ENCODE data around the gene PEX11B. TPM values are rescaled to one million over a fixed set of nuclear protein-coding genes. Genes with fewer than 3 reads are reported as not detected.

The PEX11B gene
- total and polyA plus RNA-seq, 2 experiments from 2014 or later: 7.4 to 9.1 TPM

DNA sequence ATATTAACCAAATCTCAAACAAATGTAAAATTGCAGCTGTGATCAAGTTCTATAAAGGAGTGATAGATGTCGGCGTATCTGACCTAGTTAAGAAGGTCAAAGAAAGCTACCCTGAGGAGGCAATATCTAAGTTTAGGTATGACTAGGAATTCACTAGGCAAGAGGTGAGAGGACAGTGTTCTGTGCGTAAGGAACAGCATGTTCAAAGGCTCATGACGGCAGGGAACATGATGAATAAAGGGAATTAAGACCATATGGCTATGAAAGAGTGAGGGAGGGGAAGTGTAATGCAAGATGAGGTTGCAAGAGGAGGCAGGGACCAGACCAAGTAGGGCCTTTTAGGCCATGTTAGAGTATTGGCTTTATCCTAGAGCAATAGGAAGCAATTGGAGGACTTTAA lies 30.7 kb upstream of the PEX11B start:
- Histone ChIP-seq H3F3A (replicated peaks; ENCODE audit: low read depth) (no peaks in the 10 kb centered on the region), H3K36me3 (ENCODE audit: insufficient read depth) (no peaks in the 10 kb centered on the region), H3K27me3 (ENCODE audit: insufficient read depth) (peaks cover 11% of the 10 kb centered on the region), H3K4me3 (no peak overlapping the region), H3K4me2 (no peak overlapping the region), H3K4me1 (ENCODE audit: insufficient read depth) (peaks cover 12% of the 10 kb centered on the region), H3K27ac (ENCODE audit: low read depth) (no peak overlapping the region), H3K9me2 (ENCODE audit: insufficient read depth) (no peaks in the 10 kb centered on the region), H3K79me2 (replicated peaks; ENCODE audit: insufficient read depth) (no peaks in the 10 kb centered on the region), H4K20me1 (replicated peaks; ENCODE audit: insufficient read depth) (no peaks in the 10 kb centered on the region), H2AFZ (no peak overlapping the region)
- TF ChIP-seq ZNF331 (CRISPR knock-in tag; IDR thresholded peaks at IDR 0.05; ENCODE audit: low read depth) (no peak), EZH2 (IDR thresholded peaks at IDR 0.05; ENCODE audit: low read depth, unreplicated experiment) (no peak), JUNB (IDR thresholded peaks at IDR 0.05; ENCODE audit: unreplicated experiment) (no peak), CREB1 (CRISPR knock-in tag; IDR thresholded peaks at IDR 0.05; ENCODE audit: low read depth) (no peak), NANOG (IDR thresholded peaks at IDR 0.05; ENCODE audit: borderline replicate concordance) (no peak), STAT1 (IDR thresholded peaks at IDR 0.05; ENCODE audit: unreplicated experiment) (no peak)
- TF ChIP-seq, protein P1, sequence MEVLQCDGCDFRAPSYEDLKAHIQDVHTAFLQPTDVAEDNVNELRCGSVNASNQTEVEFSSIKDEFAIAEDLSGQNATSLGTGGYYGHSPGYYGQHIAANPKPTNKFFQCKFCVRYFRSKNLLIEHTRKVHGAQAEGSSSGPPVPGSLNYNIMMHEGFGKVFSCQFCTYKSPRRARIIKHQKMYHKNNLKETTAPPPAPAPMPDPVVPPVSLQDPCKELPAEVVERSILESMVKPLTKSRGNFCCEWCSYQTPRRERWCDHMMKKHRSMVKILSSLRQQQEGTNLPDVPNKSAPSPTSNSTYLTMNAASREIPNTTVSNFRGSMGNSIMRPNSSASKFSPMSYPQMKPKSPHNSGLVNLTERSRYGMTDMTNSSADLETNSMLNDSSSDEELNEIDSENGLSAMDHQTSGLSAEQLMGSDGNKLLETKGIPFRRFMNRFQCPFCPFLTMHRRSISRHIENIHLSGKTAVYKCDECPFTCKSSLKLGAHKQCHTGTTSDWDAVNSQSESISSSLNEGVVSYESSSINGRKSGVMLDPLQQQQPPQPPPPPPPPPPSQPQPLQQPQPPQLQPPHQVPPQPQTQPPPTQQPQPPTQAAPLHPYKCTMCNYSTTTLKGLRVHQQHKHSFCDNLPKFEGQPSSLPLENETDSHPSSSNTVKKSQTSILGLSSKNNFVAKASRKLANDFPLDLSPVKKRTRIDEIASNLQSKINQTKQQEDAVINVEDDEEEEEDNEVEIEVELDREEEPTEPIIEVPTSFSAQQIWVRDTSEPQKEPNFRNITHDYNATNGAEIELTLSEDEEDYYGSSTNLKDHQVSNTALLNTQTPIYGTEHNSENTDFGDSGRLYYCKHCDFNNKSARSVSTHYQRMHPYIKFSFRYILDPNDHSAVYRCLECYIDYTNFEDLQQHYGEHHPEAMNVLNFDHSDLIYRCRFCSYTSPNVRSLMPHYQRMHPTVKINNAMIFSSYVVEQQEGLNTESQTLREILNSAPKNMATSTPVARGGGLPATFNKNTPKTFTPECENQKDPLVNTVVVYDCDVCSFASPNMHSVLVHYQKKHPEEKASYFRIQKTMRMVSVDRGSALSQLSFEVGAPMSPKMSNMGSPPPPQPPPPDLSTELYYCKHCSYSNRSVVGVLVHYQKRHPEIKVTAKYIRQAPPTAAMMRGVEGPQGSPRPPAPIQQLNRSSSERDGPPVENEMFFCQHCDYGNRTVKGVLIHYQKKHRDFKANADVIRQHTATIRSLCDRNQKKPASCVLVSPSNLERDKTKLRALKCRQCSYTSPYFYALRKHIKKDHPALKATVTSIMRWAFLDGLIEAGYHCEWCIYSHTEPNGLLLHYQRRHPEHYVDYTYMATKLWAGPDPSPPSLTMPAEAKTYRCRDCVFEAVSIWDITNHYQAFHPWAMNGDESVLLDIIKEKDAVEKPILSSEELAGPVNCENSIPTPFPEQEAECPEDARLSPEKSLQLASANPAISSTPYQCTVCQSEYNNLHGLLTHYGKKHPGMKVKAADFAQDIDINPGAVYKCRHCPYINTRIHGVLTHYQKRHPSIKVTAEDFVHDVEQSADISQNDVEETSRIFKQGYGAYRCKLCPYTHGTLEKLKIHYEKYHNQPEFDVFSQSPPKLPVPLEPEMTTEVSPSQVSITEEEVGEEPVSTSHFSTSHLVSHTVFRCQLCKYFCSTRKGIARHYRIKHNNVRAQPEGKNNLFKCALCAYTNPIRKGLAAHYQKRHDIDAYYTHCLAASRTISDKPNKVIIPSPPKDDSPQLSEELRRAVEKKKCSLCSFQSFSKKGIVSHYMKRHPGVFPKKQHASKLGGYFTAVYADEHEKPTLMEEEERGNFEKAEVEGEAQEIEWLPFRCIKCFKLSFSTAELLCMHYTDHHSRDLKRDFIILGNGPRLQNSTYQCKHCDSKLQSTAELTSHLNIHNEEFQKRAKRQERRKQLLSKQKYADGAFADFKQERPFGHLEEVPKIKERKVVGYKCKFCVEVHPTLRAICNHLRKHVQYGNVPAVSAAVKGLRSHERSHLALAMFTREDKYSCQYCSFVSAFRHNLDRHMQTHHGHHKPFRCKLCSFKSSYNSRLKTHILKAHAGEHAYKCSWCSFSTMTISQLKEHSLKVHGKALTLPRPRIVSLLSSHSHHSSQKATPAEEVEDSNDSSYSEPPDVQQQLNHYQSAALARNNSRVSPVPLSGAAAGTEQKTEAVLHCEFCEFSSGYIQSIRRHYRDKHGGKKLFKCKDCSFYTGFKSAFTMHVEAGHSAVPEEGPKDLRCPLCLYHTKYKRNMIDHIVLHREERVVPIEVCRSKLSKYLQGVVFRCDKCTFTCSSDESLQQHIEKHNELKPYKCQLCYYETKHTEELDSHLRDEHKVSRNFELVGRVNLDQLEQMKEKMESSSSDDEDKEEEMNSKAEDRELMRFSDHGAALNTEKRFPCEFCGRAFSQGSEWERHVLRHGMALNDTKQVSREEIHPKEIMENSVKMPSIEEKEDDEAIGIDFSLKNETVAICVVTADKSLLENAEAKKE (CRISPR knock-in tag; IDR thresholded peaks at IDR 0.05): no peak
- peaks cover 23% of the 10 kb centered on the region for H3K4me1 Mint-ChIP-seq
- DNase-seq (ENCODE audit: low spot score) (no peak), ATAC-seq (no peak)
- H3K27me3 Mint-ChIP-seq (ENCODE audit: insufficient read depth, low read depth, poor library complexity): peaks cover 2% of the 10 kb centered on the region
- H3K36me3 Mint-ChIP-seq (ENCODE audit: low read depth): no peaks in the 10 kb centered on the region
- no peak overlapping the region for H3K27ac Mint-ChIP-seq
- no peak overlapping the region for H3K4me3 Mint-ChIP-seq
- no peaks in the 10 kb centered on the region for H3K9me3 Mint-ChIP-seq

DNA sequence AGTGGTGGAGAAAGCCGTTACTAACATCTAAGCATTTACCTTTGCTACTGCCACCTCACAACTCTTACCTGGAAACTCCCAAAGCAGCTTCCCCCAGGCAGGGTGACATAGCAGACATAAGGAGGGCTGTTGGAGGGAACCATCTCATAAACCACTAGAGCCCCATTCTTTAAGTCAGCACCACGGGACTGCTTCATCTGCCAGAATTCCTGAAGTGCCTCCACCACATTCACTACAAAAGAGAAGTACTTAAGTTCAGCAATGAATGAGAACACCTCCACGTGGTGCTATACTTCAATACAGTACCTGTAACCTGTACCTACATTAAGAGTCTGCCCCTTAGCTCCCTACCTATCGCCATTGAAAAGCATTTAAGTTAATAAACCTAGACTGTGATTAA lies 29.0 kb upstream of the PEX11B start:
- Histone ChIP-seq H3K4me2 (peak overlapping the region; percentile 46; the same call in 1 of the 2 replicates), H3K79me2 (replicated peaks; ENCODE audit: insufficient read depth) (no peaks in the 10 kb centered on the region), H4K20me1 (replicated peaks; ENCODE audit: insufficient read depth) (no peaks in the 10 kb centered on the region), H2AFZ (no peak overlapping the region), H3K4me3 (no peak overlapping the region), H3K27me3 (ENCODE audit: insufficient read depth) (no peaks in the 10 kb centered on the region), H3K27ac (ENCODE audit: low read depth) (no peak overlapping the region), H3K4me1 (ENCODE audit: insufficient read depth) (peaks cover 12% of the 10 kb centered on the region), H3K9me2 (ENCODE audit: insufficient read depth) (no peaks in the 10 kb centered on the region), H3K36me3 (ENCODE audit: insufficient read depth) (no peaks in the 10 kb centered on the region), H3F3A (replicated peaks; ENCODE audit: low read depth) (no peaks in the 10 kb centered on the region)
- no peaks in the 10 kb centered on the region for H3K9me3 Mint-ChIP-seq
- H3K27ac Mint-ChIP-seq: no peak overlapping the region
- H3K4me1 Mint-ChIP-seq: peaks cover 23% of the 10 kb centered on the region
- peaks cover 3% of the 10 kb centered on the region for H3K27me3 Mint-ChIP-seq (ENCODE audit: insufficient read depth, low read depth, poor library complexity)
- TF ChIP-seq, protein P1 (CRISPR knock-in tag; IDR thresholded peaks at IDR 0.05): peak; percentile 18; the same call in 1 of the 2 replicates
- no peak for TF ChIP-seq STAT1 (IDR thresholded peaks at IDR 0.05; ENCODE audit: unreplicated experiment)
- peak; percentile 94 for ATAC-seq
- DNase-seq (ENCODE audit: low spot score): peak; percentile 77
- no peaks in the 10 kb centered on the region for H3K36me3 Mint-ChIP-seq (ENCODE audit: low read depth)
- H3K4me3 Mint-ChIP-seq: no peak overlapping the region
